ENCODE measurements around the gene R3HDM2. TPM values are rescaled to one million over a fixed set of nuclear protein-coding genes. Genes with fewer than 3 reads are reported as not detected.
"Not testable (repeated sequence)": the region's sequence is repeated elsewhere in the genome, so short reads cannot be mapped to it uniquely, and the experiment has no call there.

Gene R3HDM2
- total and polyA plus RNA-seq, 2 of the 13 experiments (the other 11 are each of a cell fraction or from before 2014, with no cell fraction given) = 11.1 to 23.5 TPM

GRCh38 chr12:57366315-57366714 lies 64.5 kb downstream of the R3HDM2 start (continued):
- TF ChIP-seq PBX2 (CRISPR knock-in tag; IDR thresholded peaks at IDR 0.05) (no peak), ZNF547 (CRISPR knock-in tag; IDR thresholded peaks at IDR 0.05) (no peak), FOXA3 (CRISPR knock-in tag; IDR thresholded peaks at IDR 0.05) (no peak), ZNF672 (CRISPR knock-in tag; IDR thresholded peaks at IDR 0.05) (no peak)

GRCh38 chr12:57364156-57364555 lies 66.7 kb downstream of the R3HDM2 start:
- peaks cover 25% of the 10 kb centered on the region for H3K4me1 ChIP-seq (ENCODE audit: insufficient read depth, low read length)
- H3K36me3 ChIP-seq (replicated peaks in 1 of 2; ENCODE audit: control insufficient read depth in 1 of 2, insufficient read depth in 2 of 2, low read length in 2 of 2); H3K9ac ChIP-seq (ENCODE audit: insufficient read depth, low read depth, low read length); H3K4me3 ChIP-seq (replicated peaks in 1 of 3; ENCODE audit: insufficient read depth in 1 of 3, low read depth in 2 of 3, low read length in 3 of 3); POLR2A ChIA-PET; in situ Hi-C loops (cut with HindIII; ENCODE audit: extremely low pct_ligation_motif_present, low pct_unique_long_range_greater_than_20kb); H3K27me3 ChIP-seq (ENCODE audit: control insufficient read depth in 1 of 2, insufficient read depth in 2 of 2, low read length in 2 of 2); DNase-seq (ENCODE audit: low spot score); H3K4me2 ChIP-seq (ENCODE audit: low read depth, low read length); H4K20me1 ChIP-seq (ENCODE audit: insufficient read depth, low read length); H3K27ac ChIP-seq (ENCODE audit: extremely low read length, insufficient read depth, low read length); FAIRE-seq; H2AFZ ChIP-seq (ENCODE audit: low read length); CTCF ChIA-PET (ENCODE audit: low intra/inter-chr PET ratio, low total read pairs); BruUV-seq (replicated peaks); H3K79me2 ChIP-seq (ENCODE audit: insufficient read depth, low read length); H3K9me3 ChIP-seq (ENCODE audit: low read length); ATAC-seq: not testable (repeated sequence)
- WGBS (ENCODE audit: low lambda C conversion rate) = 100% methylated on average over 5 of the region's 5 CpGs
- intact Hi-C loops (cut with micrococcal nuclease; ENCODE audit: unreplicated experiment) = loop anchor here (10.0 kb wide), 1 partner anchor 59 kb away; no protein-coding TSS in a partner anchor

- no peak for DNase-seq (ENCODE audit: low spot score)
- H3K27ac ChIP-seq (ENCODE audit: extremely low read length, insufficient read depth, low read length) = no peak overlapping the region
- H3K4me3 ChIP-seq (replicated peaks in 1 of 3; ENCODE audit: insufficient read depth in 1 of 3, low read depth in 2 of 3, low read length in 3 of 3) = no peak overlapping the region
- H3K36me3 ChIP-seq (replicated peaks in 1 of 2; ENCODE audit: control insufficient read depth in 1 of 2, insufficient read depth in 2 of 2, low read length in 2 of 2) = no peaks in the 10 kb centered on the region
- BruUV-seq (replicated peaks) = no TSS peak
- no peaks in the 10 kb centered on the region for H3K27me3 ChIP-seq (ENCODE audit: control insufficient read depth in 1 of 2, insufficient read depth in 2 of 2, low read length in 2 of 2)
- WGBS (ENCODE audit: low lambda C conversion rate) = 96% methylated on average over 8 of the region's 8 CpGs
- H4K20me1 ChIP-seq (ENCODE audit: insufficient read depth, low read length) = no peaks in the 10 kb centered on the region
- no peaks in the 10 kb centered on the region for H3K4me1 ChIP-seq (ENCODE audit: insufficient read depth, low read length)
- ChIA-PET POLR2A (no interaction called here), CTCF (ENCODE audit: low intra/inter-chr PET ratio, low total read pairs) (no interaction called here)
- intact Hi-C loops (cut with micrococcal nuclease; ENCODE audit: unreplicated experiment) (loop anchor here (10.0 kb wide), 1 partner anchor 56 kb away; no protein-coding TSS in a partner anchor), in situ Hi-C loops (cut with HindIII; ENCODE audit: extremely low pct_ligation_motif_present, low pct_unique_long_range_greater_than_20kb) (no loop called here)
- no peaks in the 10 kb centered on the region for H3K79me2 ChIP-seq (ENCODE audit: insufficient read depth, low read length)
- FAIRE-seq = no peak
- no peaks in the 10 kb centered on the region for H3K9me3 ChIP-seq (ENCODE audit: low read length)
- no peak overlapping the region for H3K4me2 ChIP-seq (ENCODE audit: low read depth, low read length)
- no peak for TF ChIP-seq ZNF580 (CRISPR knock-in tag; IDR thresholded peaks at IDR 0.05; ENCODE audit: borderline replicate concordance, low read depth)
- no peak for ATAC-seq
- H3K9ac ChIP-seq (ENCODE audit: insufficient read depth, low read depth, low read length) = no peak overlapping the region
- H2AFZ ChIP-seq (ENCODE audit: low read length) = no peak overlapping the region
Observed at GRCh38 chr12:57360468-57360867, 70.4 kb downstream of the R3HDM2 start.
